GM23338 (cell line): ENCODE results near the gene GAB1. TPM values are rescaled to one million over a fixed set of nuclear protein-coding genes. Genes with fewer than 3 reads are reported as not detected.

Experiments
- ATAC-seq: fragments of 200-7000 bp; cut with Tn5 transposase; 3 replicates; pipeline ENCODE4 v1.9.1; 2020
- DNase-seq: peaks from one replicate; pipeline ENCODE4 v3.0.0-alpha.2; 2015; ENCODE audit warnings: low spot score
- H2AFZ ChIP-seq: fragments of 200-600 bp; sonication (generic); 2 replicates; pipeline ENCODE4 v1.8.0; 2016; ENCODE audit warnings: antibody characterized with exemption, mild to moderate bottlenecking, moderate library complexity
- H3F3A ChIP-seq: fragments of 200-600 bp; sonication (generic); replicated peaks from 2 replicates; pipeline ENCODE4 v1.8.0; 2017; ENCODE audit warnings: antibody characterized with exemption, mixed run types, low read depth
- H3K27ac ChIP-seq: fragments of 200-600 bp; sonication (generic); 2 replicates; pipeline ENCODE4 v1.6.1; 2016; ENCODE audit warnings: low read depth
- H3K27me3 ChIP-seq: fragments of 200-600 bp; sonication (generic); 2 replicates; pipeline ENCODE4 v1.8.0; 2016; ENCODE audit warnings: mild to moderate bottlenecking, mixed run types, moderate library complexity; ENCODE audit not compliant: insufficient read depth
- H3K36me3 ChIP-seq: fragments of 200-600 bp; sonication (generic); 2 replicates; pipeline ENCODE4 v1.8.0; 2016; ENCODE audit warnings: mild to moderate bottlenecking; ENCODE audit not compliant: insufficient read depth
- H3K4me1 ChIP-seq: fragments of 200-600 bp; sonication (generic); 2 replicates; pipeline ENCODE4 v1.8.0; 2016; ENCODE audit warnings: mild to moderate bottlenecking, moderate library complexity; ENCODE audit not compliant: insufficient read depth
- H3K4me2 ChIP-seq: fragments of 200-600 bp; sonication (generic); 2 replicates; pipeline ENCODE4 v1.7.1; 2017; ENCODE audit warnings: mixed run types
- H3K4me3 ChIP-seq: fragments of 200-600 bp; sonication (generic); 2 replicates; pipeline ENCODE4 v1.6.1; 2016; ENCODE audit warnings: mixed run types
- H3K79me2 ChIP-seq: fragments of 200-600 bp; sonication (generic); replicated peaks from 2 replicates; pipeline ENCODE4 v1.8.0; 2017; ENCODE audit warnings: mild to moderate bottlenecking; ENCODE audit not compliant: insufficient read depth
- H3K9me2 ChIP-seq: fragments of 200-600 bp; sonication (generic); 2 replicates; pipeline ENCODE4 v1.8.0; 2017; ENCODE audit not compliant: insufficient read depth
- H4K20me1 ChIP-seq: fragments of 200-600 bp; sonication (generic); replicated peaks from 2 replicates; pipeline ENCODE4 v1.8.0; 2017; ENCODE audit warnings: mild to moderate bottlenecking; ENCODE audit not compliant: insufficient read depth
- H3K27ac Mint-ChIP-seq: 2 replicates; pipeline ENCODE4 v1.8.0; 2020; ENCODE audit warnings: inconsistent platforms, mild to moderate bottlenecking, moderate library complexity, mixed read lengths
- H3K27me3 Mint-ChIP-seq: 3 replicates; pipeline ENCODE4 v1.8.0; 2022; ENCODE audit warnings: low read depth, mild to moderate bottlenecking, moderate library complexity, mixed read lengths, inconsistent platforms; ENCODE audit not compliant: insufficient read depth, poor library complexity
- H3K36me3 Mint-ChIP-seq: 3 replicates; pipeline ENCODE4 v1.8.0; 2021; ENCODE audit warnings: low read depth, mild to moderate bottlenecking, inconsistent platforms, moderate library complexity, mixed read lengths
- H3K4me1 Mint-ChIP-seq: 3 replicates; pipeline ENCODE4 v1.8.0; 2020; ENCODE audit warnings: mild to moderate bottlenecking, inconsistent platforms, mixed read lengths
- H3K4me3 Mint-ChIP-seq: 3 replicates; pipeline ENCODE4 v1.8.0; 2021; ENCODE audit warnings: moderate library complexity, mild to moderate bottlenecking, inconsistent platforms, mixed read lengths
- H3K9me3 Mint-ChIP-seq: 3 replicates; pipeline ENCODE4 v1.8.0; 2020; ENCODE audit warnings: moderate library complexity, mild to moderate bottlenecking, inconsistent platforms, mixed read lengths
- ETS1 ChIP-seq: IDR thresholded peaks from 2 replicates; pipeline ENCODE4 v1.6.1; 2016; ENCODE audit warnings: antibody characterized with exemption
- EZH2 ChIP-seq: fragments of 200-600 bp; sonication (generic); IDR thresholded peaks from one replicate; pipeline ENCODE4 v1.8.0; 2017; ENCODE audit warnings: antibody characterized with exemption, mild to moderate bottlenecking, low read depth; ENCODE audit not compliant: unreplicated experiment
- EZH2phosphoT487 ChIP-seq: fragments of 200-600 bp; sonication (generic); IDR thresholded peaks from one replicate; pipeline ENCODE4 v1.8.1; 2018; ENCODE audit warnings: antibody characterized with exemption; ENCODE audit not compliant: unreplicated experiment
- NANOG ChIP-seq: IDR thresholded peaks from 2 replicates; pipeline ENCODE4 v1.6.1; 2016; ENCODE audit warnings: antibody characterized with exemption, borderline replicate concordance
- POLR2AphosphoS5 ChIP-seq: IDR thresholded peaks from 2 replicates; pipeline ENCODE4 v1.6.1; 2016; ENCODE audit warnings: antibody characterized with exemption, low read depth
- REST ChIP-seq: IDR thresholded peaks from one replicate; pipeline ENCODE4 v1.6.1; 2018; ENCODE audit warnings: antibody characterized with exemption; ENCODE audit not compliant: unreplicated experiment
- ZNF114 ChIP-seq: fragments of 250-450 bp; sonication (Bioruptor Pico); IDR thresholded peaks from 2 replicates; pipeline ENCODE4 v1.5.0; 2020; ENCODE audit warnings: mild to moderate bottlenecking, moderate library complexity
- ZNF462 ChIP-seq: fragments of 250-450 bp; sonication (Bioruptor Pico); IDR thresholded peaks from 2 replicates; pipeline ENCODE4 v1.5.0; 2020; ENCODE audit warnings: mild to moderate bottlenecking, moderate library complexity
- polyA plus RNA-seq: library from polyadenylated mRNA; unstranded; fragments of >200 nt; fragmentation: Nextera tagmentation; extraction: Ambion mirVana; gene quantifications from 2 replicates; pipeline ENCODE4 v1.2.1, GENCODE V29; 2016
- total RNA-seq: library from RNA; depleted of rRNA; stranded (reverse); fragments of >200 nt; shearing (Covaris generic); gene quantifications from 2 replicates; pipeline ENCODE4 v1.2.3, GENCODE V29; 2014

The GAB1 gene
- total and polyA plus RNA-seq, 2 experiments from 2014 or later = 4.0 to 18.4 TPM

- TF ChIP-seq ZNF462 = no peak
- TF ChIP-seq EZH2phosphoT487 = no peak
Observed at GRCh38 chr4:143435955-143436354, 99.3 kb downstream of the GAB1 start (continued).

- H3K4me3 Mint-ChIP-seq = no peak overlapping the region
- no peak for ATAC-seq
- H3K4me1 Mint-ChIP-seq = peaks cover 17% of the 10 kb centered on the region
- H3K27me3 ChIP-seq = no peaks in the 10 kb centered on the region
- no peaks in the 10 kb centered on the region for H3K27me3 Mint-ChIP-seq
- no peaks in the 10 kb centered on the region for H3K36me3 ChIP-seq
- peaks cover 12% of the 10 kb centered on the region; the same call in 1 of the 2 replicates for H3K4me1 ChIP-seq
- DNase-seq = no peak
- H3K27ac Mint-ChIP-seq = no peak overlapping the region
- peaks cover 7% of the 10 kb centered on the region; the same call in 1 of the 3 replicates for H3K36me3 Mint-ChIP-seq
- H3K9me3 Mint-ChIP-seq = no peaks in the 10 kb centered on the region
- no peaks in the 10 kb centered on the region for H3K79me2 ChIP-seq
- no peak overlapping the region for H3K4me3 ChIP-seq
- H3K4me2 ChIP-seq = no peak overlapping the region
- H3F3A ChIP-seq = no peaks in the 10 kb centered on the region
- no peaks in the 10 kb centered on the region for H3K9me2 ChIP-seq
- no peak overlapping the region for H3K27ac ChIP-seq
- H4K20me1 ChIP-seq = no peaks in the 10 kb centered on the region
- no peak overlapping the region for H2AFZ ChIP-seq
- TF ChIP-seq NANOG (no peak), EZH2phosphoT487 (no peak), ETS1 (no peak), REST (no peak), ZNF114 (no peak), EZH2 (no peak), POLR2AphosphoS5 (no peak)
Observed at GRCh38 chr4:143437476-143437875, 100.8 kb downstream of the GAB1 start.
